ENCODE data around the gene HOXA6.
A peak's percentile ranks its signal among the peaks of the same experiment; 100 is the strongest.

DNA sequence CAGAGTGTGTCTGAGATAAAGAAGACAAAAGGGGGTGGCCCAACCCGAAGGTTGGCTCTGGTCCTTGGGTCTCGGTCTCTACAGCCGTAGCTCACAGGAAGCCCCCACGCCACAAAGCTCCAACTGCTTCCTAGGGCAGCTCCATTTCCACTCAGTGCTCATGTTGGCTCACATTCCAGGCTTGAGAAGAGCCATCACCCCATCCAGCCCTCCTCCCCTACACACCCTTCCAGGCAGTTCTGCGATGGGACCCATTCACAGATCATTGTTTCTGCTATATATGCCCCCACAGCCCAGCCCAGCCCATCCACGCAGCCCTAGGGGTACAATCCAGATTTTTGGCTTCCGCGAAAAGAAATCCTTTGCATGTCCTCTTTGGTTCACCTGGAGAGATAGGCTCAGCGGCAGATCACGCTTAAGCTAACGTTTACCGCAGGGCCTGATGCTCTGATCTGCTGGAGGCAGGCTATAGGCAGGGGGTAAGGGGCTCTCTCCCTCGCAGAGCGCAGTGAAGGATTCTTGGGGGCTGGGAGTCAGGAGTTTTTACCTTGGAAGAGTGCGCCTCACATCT is 43.7 kb upstream of the HOXA6 start:
- TF ChIP-seq, protein P1, sequence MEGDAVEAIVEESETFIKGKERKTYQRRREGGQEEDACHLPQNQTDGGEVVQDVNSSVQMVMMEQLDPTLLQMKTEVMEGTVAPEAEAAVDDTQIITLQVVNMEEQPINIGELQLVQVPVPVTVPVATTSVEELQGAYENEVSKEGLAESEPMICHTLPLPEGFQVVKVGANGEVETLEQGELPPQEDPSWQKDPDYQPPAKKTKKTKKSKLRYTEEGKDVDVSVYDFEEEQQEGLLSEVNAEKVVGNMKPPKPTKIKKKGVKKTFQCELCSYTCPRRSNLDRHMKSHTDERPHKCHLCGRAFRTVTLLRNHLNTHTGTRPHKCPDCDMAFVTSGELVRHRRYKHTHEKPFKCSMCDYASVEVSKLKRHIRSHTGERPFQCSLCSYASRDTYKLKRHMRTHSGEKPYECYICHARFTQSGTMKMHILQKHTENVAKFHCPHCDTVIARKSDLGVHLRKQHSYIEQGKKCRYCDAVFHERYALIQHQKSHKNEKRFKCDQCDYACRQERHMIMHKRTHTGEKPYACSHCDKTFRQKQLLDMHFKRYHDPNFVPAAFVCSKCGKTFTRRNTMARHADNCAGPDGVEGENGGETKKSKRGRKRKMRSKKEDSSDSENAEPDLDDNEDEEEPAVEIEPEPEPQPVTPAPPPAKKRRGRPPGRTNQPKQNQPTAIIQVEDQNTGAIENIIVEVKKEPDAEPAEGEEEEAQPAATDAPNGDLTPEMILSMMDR (conservative IDR thresholded peaks at IDR 0.05 in 1 of 2, IDR thresholded peaks at IDR 0.05 in 1 of 2; ENCODE audit: low read depth in 1 of 2, low read length in 2 of 2): no peak
- peak; percentile 1 for TF ChIP-seq EZH2 (IDR thresholded peaks at IDR 0.05; ENCODE audit: low read length, missing control alignments)
